Measurements from ENCODE around the gene PNLIPRP3. TPM values are rescaled to one million over a fixed set of nuclear protein-coding genes. Genes with fewer than 3 reads are reported as not detected.

PNLIPRP3 gene
- total and polyA plus RNA-seq, 2 donors (not counting 3 experiments of a cell fraction or from before 2014, with no cell fraction given): not detected

DNA sequence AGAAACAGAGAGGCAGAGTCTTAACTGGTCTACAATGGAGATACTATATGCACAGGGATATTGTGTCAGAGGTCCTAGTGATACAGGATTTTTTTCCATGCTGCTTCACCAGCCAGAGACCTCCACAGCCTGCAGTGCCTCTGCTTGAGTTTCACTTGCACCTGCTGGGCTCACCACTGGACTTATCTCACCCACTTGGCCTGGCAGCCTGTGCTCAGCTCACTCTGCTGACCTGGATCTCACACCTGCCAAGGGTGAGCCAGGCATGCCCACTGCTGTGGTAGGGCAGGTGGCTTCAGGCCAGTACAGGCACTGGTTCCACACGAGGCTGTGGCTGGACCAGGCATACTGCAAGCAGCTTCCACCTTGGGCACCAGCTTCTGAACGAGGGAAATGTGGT lies 36.6 kb downstream of the PNLIPRP3 start:
- Histone ChIP-seq H3K79me2 (ENCODE audit: control insufficient read depth, insufficient read depth, low read length) (no peaks in the 10 kb centered on the region), H2AFZ (ENCODE audit: low read depth, low read length) (no peak overlapping the region), H3K36me3 (ENCODE audit: control insufficient read depth in 2 of 2, extremely low read depth in 1 of 2, insufficient read depth in 2 of 2, low read length in 2 of 2) (no peaks in the 10 kb centered on the region), H3K27ac (ENCODE audit: insufficient read depth, low read depth, low read length) (no peak overlapping the region), H3K9ac (replicated peaks; ENCODE audit: extremely low read depth, insufficient read depth, low read length) (no peak overlapping the region), H3K9me3 (replicated peaks; ENCODE audit: control insufficient read depth, insufficient read depth, low read length) (no peaks in the 10 kb centered on the region), H3K9me1 (replicated peaks; ENCODE audit: control insufficient read depth, extremely low read depth, insufficient read depth, low read length) (no peaks in the 10 kb centered on the region), H3K4me1 (ENCODE audit: control insufficient read depth, extremely low read depth, insufficient read depth, low read length) (no peaks in the 10 kb centered on the region), H3K4me3 (replicated peaks in 1 of 3; ENCODE audit: insufficient read depth in 1 of 3, low read depth in 1 of 3, low read length in 3 of 3) (no peak overlapping the region), H3K27me3 (ENCODE audit: control insufficient read depth in 2 of 2, insufficient read depth in 2 of 2, low read length in 2 of 2) (no peaks in the 10 kb centered on the region), H3K4me2 (ENCODE audit: insufficient read depth, low read length) (no peak overlapping the region), H4K20me1 (replicated peaks; ENCODE audit: control insufficient read depth, extremely low read depth, insufficient read depth, low read length) (no peaks in the 10 kb centered on the region)
- ChIA-PET CTCF (no interaction called here), POLR2A (no interaction called here)
- dilution Hi-C loops (cut with MboI; ENCODE audit: extremely low pct_ligation_motif_present, low sequenced_read_pairs) (no loop called here), intact Hi-C loops (cut with micrococcal nuclease) (no loop called here)
- FAIRE-seq: no peak
- no peak for DNase-seq (ENCODE audit: low read depth, low spot score)
- no TSS peak for BruUV-seq (replicated peaks)
- TF ChIP-seq JUN (IDR thresholded peaks at IDR 0.05; ENCODE audit: borderline replicate concordance, insufficient read depth, insufficient read length, low read depth): no peak
- TF ChIP-seq MYC (IDR thresholded peaks at IDR 0.05; ENCODE audit: low read depth, low read length): no peak
- TF ChIP-seq POLR2A (IDR thresholded peaks at IDR 0.05; ENCODE audit: low read depth, low read length): no peak
- no peak for TF ChIP-seq FOS (IDR thresholded peaks at IDR 0.05; ENCODE audit: borderline replicate concordance, insufficient read depth, low read length)
- TF ChIP-seq, protein P1, sequence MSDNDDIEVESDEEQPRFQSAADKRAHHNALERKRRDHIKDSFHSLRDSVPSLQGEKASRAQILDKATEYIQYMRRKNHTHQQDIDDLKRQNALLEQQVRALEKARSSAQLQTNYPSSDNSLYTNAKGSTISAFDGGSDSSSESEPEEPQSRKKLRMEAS (IDR thresholded peaks at IDR 0.05; ENCODE audit: insufficient read depth, insufficient read length): no peak
- no peak for TF ChIP-seq POLR2AphosphoS5 (IDR thresholded peaks at IDR 0.05; ENCODE audit: insufficient read depth, low read depth, low read length)
- no peak for TF ChIP-seq GATA2 (IDR thresholded peaks at IDR 0.05; ENCODE audit: insufficient read depth, insufficient read length, low read depth, low read length)
- TF ChIP-seq, protein P2, sequence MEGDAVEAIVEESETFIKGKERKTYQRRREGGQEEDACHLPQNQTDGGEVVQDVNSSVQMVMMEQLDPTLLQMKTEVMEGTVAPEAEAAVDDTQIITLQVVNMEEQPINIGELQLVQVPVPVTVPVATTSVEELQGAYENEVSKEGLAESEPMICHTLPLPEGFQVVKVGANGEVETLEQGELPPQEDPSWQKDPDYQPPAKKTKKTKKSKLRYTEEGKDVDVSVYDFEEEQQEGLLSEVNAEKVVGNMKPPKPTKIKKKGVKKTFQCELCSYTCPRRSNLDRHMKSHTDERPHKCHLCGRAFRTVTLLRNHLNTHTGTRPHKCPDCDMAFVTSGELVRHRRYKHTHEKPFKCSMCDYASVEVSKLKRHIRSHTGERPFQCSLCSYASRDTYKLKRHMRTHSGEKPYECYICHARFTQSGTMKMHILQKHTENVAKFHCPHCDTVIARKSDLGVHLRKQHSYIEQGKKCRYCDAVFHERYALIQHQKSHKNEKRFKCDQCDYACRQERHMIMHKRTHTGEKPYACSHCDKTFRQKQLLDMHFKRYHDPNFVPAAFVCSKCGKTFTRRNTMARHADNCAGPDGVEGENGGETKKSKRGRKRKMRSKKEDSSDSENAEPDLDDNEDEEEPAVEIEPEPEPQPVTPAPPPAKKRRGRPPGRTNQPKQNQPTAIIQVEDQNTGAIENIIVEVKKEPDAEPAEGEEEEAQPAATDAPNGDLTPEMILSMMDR (IDR thresholded peaks at IDR 0.05; ENCODE audit: extremely low read depth in 1 of 2, insufficient read depth in 1 of 2, low read depth in 1 of 2, low read length in 2 of 2): no peak
- TF ChIP-seq EZH2 (IDR thresholded peaks at IDR 0.05; ENCODE audit: borderline replicate concordance, low read depth, low read length, severe bottlenecking): no peak

All from endothelial cell of umbilical vein (primary cell).